ENCODE data around the gene JAM3. TPM values are rescaled to one million over a fixed set of nuclear protein-coding genes. Genes with fewer than 3 reads are reported as not detected.

JAM3 gene
- total and polyA plus RNA-seq, 2 donors (not counting 3 experiments of a cell fraction or from before 2014, with no cell fraction given): 78.8 to 137 TPM

- no TSS peak for BruUV-seq (replicated peaks)
- CTCF ChIA-PET: interaction anchor here (1.7 kb wide), 1 partner anchor 105 kb away, joined by 4 read pairs; no protein-coding TSS in a partner anchor
- H3K27me3 ChIP-seq (ENCODE audit: control insufficient read depth in 2 of 2, insufficient read depth in 2 of 2, low read length in 2 of 2): no peaks in the 10 kb centered on the region
- peaks cover 2 to 22% of the 10 kb centered on the region in 2 experiments for H3K36me3 ChIP-seq (ENCODE audit: control insufficient read depth in 2 of 2, extremely low read depth in 1 of 2, insufficient read depth in 2 of 2, low read length in 2 of 2)
- FAIRE-seq (no peak), DNase-seq (ENCODE audit: low read depth, low spot score) (no peak)
- intact Hi-C loops (cut with micrococcal nuclease) (no loop called here), dilution Hi-C loops (cut with MboI; ENCODE audit: extremely low pct_ligation_motif_present, low sequenced_read_pairs) (no loop called here)
- H3K4me3 ChIP-seq (replicated peaks in 1 of 3; ENCODE audit: insufficient read depth in 1 of 3, low read depth in 1 of 3, low read length in 3 of 3): no peak overlapping the region
- no peaks in the 10 kb centered on the region for H3K79me2 ChIP-seq (ENCODE audit: control insufficient read depth, insufficient read depth, low read length)
- H3K27ac ChIP-seq (ENCODE audit: insufficient read depth, low read depth, low read length): no peak overlapping the region
- POLR2A ChIA-PET: no interaction called here
- H3K9me3 ChIP-seq (replicated peaks; ENCODE audit: control insufficient read depth, insufficient read depth, low read length): no peaks in the 10 kb centered on the region
- H2AFZ ChIP-seq (ENCODE audit: low read depth, low read length): no peak overlapping the region
- no peak overlapping the region for H3K9ac ChIP-seq (replicated peaks; ENCODE audit: extremely low read depth, insufficient read depth, low read length)
- H3K4me2 ChIP-seq (ENCODE audit: insufficient read depth, low read length): no peak overlapping the region
- no peaks in the 10 kb centered on the region for H4K20me1 ChIP-seq (replicated peaks; ENCODE audit: control insufficient read depth, extremely low read depth, insufficient read depth, low read length)
- H3K9me1 ChIP-seq (replicated peaks; ENCODE audit: control insufficient read depth, extremely low read depth, insufficient read depth, low read length): no peaks in the 10 kb centered on the region
- H3K4me1 ChIP-seq (ENCODE audit: control insufficient read depth, extremely low read depth, insufficient read depth, low read length): no peaks in the 10 kb centered on the region
- TF ChIP-seq EZH2 (IDR thresholded peaks at IDR 0.05; ENCODE audit: borderline replicate concordance, low read depth, low read length, severe bottlenecking) (no peak), JUN (IDR thresholded peaks at IDR 0.05; ENCODE audit: borderline replicate concordance, insufficient read depth, insufficient read length, low read depth) (no peak), FOS (IDR thresholded peaks at IDR 0.05; ENCODE audit: borderline replicate concordance, insufficient read depth, low read length) (no peak), POLR2AphosphoS5 (IDR thresholded peaks at IDR 0.05; ENCODE audit: insufficient read depth, low read depth, low read length) (no peak), POLR2A (IDR thresholded peaks at IDR 0.05; ENCODE audit: low read depth, low read length) (no peak), MAX (IDR thresholded peaks at IDR 0.05; ENCODE audit: insufficient read depth, insufficient read length) (no peak), GATA2 (IDR thresholded peaks at IDR 0.05; ENCODE audit: insufficient read depth, insufficient read length, low read depth, low read length) (no peak)
- TF ChIP-seq, protein P1, sequence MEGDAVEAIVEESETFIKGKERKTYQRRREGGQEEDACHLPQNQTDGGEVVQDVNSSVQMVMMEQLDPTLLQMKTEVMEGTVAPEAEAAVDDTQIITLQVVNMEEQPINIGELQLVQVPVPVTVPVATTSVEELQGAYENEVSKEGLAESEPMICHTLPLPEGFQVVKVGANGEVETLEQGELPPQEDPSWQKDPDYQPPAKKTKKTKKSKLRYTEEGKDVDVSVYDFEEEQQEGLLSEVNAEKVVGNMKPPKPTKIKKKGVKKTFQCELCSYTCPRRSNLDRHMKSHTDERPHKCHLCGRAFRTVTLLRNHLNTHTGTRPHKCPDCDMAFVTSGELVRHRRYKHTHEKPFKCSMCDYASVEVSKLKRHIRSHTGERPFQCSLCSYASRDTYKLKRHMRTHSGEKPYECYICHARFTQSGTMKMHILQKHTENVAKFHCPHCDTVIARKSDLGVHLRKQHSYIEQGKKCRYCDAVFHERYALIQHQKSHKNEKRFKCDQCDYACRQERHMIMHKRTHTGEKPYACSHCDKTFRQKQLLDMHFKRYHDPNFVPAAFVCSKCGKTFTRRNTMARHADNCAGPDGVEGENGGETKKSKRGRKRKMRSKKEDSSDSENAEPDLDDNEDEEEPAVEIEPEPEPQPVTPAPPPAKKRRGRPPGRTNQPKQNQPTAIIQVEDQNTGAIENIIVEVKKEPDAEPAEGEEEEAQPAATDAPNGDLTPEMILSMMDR (IDR thresholded peaks at IDR 0.05; ENCODE audit: extremely low read depth in 1 of 2, insufficient read depth in 1 of 2, low read depth in 1 of 2, low read length in 2 of 2): no peak
Observed at GRCh38 chr11:134155456-134155855, 86.6 kb downstream of the JAM3 start.
